ENCODE data around the gene TMEM256.

DNA sequence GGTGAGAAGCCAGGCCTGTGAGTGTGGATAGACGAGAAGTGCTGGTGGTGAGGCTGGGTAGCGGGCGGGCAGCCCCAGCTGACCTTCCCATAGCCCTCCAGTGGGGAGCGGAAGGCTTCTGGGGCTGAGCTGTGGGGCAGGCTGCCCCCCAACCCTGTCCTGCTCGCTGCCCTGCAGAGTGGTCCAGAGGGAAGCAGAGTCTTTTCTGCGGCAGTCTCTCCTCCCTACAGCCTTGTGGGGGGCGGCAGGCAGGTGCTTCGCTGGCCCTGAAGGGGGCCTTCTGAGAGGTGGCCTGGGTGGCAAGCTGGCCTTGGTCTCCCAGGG is 7.5 kb upstream of the TMEM256 start:
- TF ChIP-seq, protein P1, sequence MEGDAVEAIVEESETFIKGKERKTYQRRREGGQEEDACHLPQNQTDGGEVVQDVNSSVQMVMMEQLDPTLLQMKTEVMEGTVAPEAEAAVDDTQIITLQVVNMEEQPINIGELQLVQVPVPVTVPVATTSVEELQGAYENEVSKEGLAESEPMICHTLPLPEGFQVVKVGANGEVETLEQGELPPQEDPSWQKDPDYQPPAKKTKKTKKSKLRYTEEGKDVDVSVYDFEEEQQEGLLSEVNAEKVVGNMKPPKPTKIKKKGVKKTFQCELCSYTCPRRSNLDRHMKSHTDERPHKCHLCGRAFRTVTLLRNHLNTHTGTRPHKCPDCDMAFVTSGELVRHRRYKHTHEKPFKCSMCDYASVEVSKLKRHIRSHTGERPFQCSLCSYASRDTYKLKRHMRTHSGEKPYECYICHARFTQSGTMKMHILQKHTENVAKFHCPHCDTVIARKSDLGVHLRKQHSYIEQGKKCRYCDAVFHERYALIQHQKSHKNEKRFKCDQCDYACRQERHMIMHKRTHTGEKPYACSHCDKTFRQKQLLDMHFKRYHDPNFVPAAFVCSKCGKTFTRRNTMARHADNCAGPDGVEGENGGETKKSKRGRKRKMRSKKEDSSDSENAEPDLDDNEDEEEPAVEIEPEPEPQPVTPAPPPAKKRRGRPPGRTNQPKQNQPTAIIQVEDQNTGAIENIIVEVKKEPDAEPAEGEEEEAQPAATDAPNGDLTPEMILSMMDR (IDR thresholded peaks at IDR 0.05): no peak
- no peak for TF ChIP-seq POLR2AphosphoS5 (IDR thresholded peaks at IDR 0.05; ENCODE audit: insufficient read depth in 1 of 2, low read depth in 1 of 2)
